ENCODE measurements around the gene SH3BGRL2.

DNA sequence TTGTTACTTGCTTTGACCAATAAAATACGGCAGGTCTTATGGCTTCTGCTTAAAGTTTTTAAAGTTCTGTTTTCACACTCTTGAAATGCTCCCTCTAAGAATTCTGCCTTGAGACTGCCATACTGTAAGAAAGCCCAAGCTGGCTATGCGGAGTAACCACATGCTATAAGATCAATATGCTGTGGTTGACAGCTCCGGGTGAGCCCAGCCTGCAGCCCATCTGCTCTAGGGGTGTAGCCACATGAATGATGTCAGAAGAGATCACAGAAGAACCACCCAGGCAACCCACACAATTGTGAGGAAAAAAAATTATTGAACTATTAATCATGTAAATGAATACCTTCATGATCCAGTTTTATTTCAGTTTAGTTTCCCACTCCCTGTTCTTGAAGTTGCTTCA, 26.1 kb upstream of the SH3BGRL2 start:
- TF ChIP-seq, protein P1, sequence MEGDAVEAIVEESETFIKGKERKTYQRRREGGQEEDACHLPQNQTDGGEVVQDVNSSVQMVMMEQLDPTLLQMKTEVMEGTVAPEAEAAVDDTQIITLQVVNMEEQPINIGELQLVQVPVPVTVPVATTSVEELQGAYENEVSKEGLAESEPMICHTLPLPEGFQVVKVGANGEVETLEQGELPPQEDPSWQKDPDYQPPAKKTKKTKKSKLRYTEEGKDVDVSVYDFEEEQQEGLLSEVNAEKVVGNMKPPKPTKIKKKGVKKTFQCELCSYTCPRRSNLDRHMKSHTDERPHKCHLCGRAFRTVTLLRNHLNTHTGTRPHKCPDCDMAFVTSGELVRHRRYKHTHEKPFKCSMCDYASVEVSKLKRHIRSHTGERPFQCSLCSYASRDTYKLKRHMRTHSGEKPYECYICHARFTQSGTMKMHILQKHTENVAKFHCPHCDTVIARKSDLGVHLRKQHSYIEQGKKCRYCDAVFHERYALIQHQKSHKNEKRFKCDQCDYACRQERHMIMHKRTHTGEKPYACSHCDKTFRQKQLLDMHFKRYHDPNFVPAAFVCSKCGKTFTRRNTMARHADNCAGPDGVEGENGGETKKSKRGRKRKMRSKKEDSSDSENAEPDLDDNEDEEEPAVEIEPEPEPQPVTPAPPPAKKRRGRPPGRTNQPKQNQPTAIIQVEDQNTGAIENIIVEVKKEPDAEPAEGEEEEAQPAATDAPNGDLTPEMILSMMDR (IDR thresholded peaks at IDR 0.05), result no peak
- no peak for TF ChIP-seq POLR2A (IDR thresholded peaks at IDR 0.05)
